Fibroblast of lung (primary cell): ENCODE measurements around the gene SMG6. TPM values are rescaled to one million over a fixed set of nuclear protein-coding genes. Genes with fewer than 3 reads are reported as not detected.
"Not testable (repeated sequence)": the region's sequence is repeated elsewhere in the genome, so short reads cannot be mapped to it uniquely, and the experiment has no call there.

ENCODE experiments used
- DNase-seq, 2 donors: peaks; one replicate each; pipeline versions ENCODE4 v3.0.0 to v3.0.0-alpha.2; 2010; ENCODE audit warnings: low read depth in 2 of 2
- H2AFZ ChIP-seq: 2 replicates; pipeline ENCODE4 v1.5.1; 2012; ENCODE audit warnings: low read length, control low read depth, inconsistent platforms
- H3K27ac ChIP-seq: 2 replicates; pipeline ENCODE4 v1.5.1; 2011; ENCODE audit warnings: low read length, control low read depth; ENCODE audit not compliant: insufficient read depth
- H3K27me3 ChIP-seq: 2 replicates; pipeline ENCODE4 v1.5.1; 2011; ENCODE audit warnings: mild to moderate bottlenecking, low read length; ENCODE audit not compliant: control insufficient read depth, insufficient read depth
- H3K36me3 ChIP-seq: 2 replicates; pipeline ENCODE4 v1.5.1; 2011; ENCODE audit warnings: low read length; ENCODE audit not compliant: control insufficient read depth, insufficient read depth
- H3K4me1 ChIP-seq: 2 replicates; pipeline ENCODE4 v1.5.1; 2011; ENCODE audit warnings: low read length; ENCODE audit not compliant: control insufficient read depth, insufficient read depth; ENCODE audit errors: extremely low read depth
- H3K4me2 ChIP-seq: 2 replicates; pipeline ENCODE4 v1.5.1; 2011; ENCODE audit warnings: low read length, control low read depth; ENCODE audit not compliant: insufficient read depth; ENCODE audit errors: extremely low read depth
- H3K4me3 ChIP-seq, 4 experiments: fragments of 200-600 bp in 1 of 4; sonication (generic) in 1 of 4; replicated peaks in 1 of 4; 2 replicates each; pipeline ENCODE4 v1.5.1; 2011 to 2016; ENCODE audit warnings: low read length in 4 of 4, low read depth in 3 of 4, mild to moderate bottlenecking in 3 of 4, control low read depth in 2 of 4, inconsistent platforms in 1 of 4, mixed read lengths in 1 of 4; ENCODE audit not compliant: insufficient read depth in 1 of 4; ENCODE audit errors: control extremely low read depth in 1 of 4
- H3K79me2 ChIP-seq: 2 replicates; pipeline ENCODE4 v1.5.1; 2012; ENCODE audit warnings: mild to moderate bottlenecking, low read length, inconsistent platforms; ENCODE audit not compliant: control insufficient read depth, insufficient read depth
- H3K9ac ChIP-seq: 2 replicates; pipeline ENCODE4 v1.5.1; 2011; ENCODE audit warnings: mild to moderate bottlenecking, low read length, control low read depth; ENCODE audit not compliant: insufficient read depth
- H3K9me3 ChIP-seq: 2 replicates; pipeline ENCODE4 v1.5.1; 2012; ENCODE audit warnings: low read depth, low read length; ENCODE audit not compliant: control insufficient read depth, insufficient read depth
- H4K20me1 ChIP-seq: 2 replicates; pipeline ENCODE4 v1.5.1; 2011; ENCODE audit warnings: low read length; ENCODE audit not compliant: control insufficient read depth, insufficient read depth; ENCODE audit errors: extremely low read depth
- EZH2 ChIP-seq: IDR thresholded peaks from 2 replicates; pipeline ENCODE4 v1.5.1; 2012; ENCODE audit warnings: low read length, control low read depth, mild to moderate bottlenecking; ENCODE audit errors: missing control alignments
- polyA plus RNA-seq, 2 donors: library from polyadenylated mRNA; depleted of rRNA in 1 of 2; stranded (reverse) in 1 of 2; unstranded in 1 of 2; fragments of >200 nt; gene quantifications; 2 replicates each; pipeline ENCODE4 v1.2.1, GENCODE V29; 2011 to 2012; ENCODE audit warnings: missing spikeins in 1 of 2
- total RNA-seq: library from RNA; depleted of rRNA; stranded (reverse); fragments of >200 nt; gene quantifications from 2 replicates; pipeline ENCODE4 v1.2.1, GENCODE V29; 2014
- TF ChIP-seq, protein P1 (sequence below), 2 donors: IDR thresholded peaks in 1 of 2; conservative IDR thresholded peaks in 1 of 2; 1 replicate in 1 of 2; 2 replicates in 1 of 2; pipeline ENCODE4 v1.5.1; 2011 to 2012; ENCODE audit warnings: low read length in 2 of 2, control low read depth in 1 of 2, inconsistent platforms in 1 of 2, low read depth in 1 of 2, mild to moderate bottlenecking in 1 of 2

SMG6 gene
- total and polyA plus RNA-seq, 2 donors (not counting 1 experiment from before 2014, with no cell fraction given) = 14.7 to 29.9 TPM

DNA sequence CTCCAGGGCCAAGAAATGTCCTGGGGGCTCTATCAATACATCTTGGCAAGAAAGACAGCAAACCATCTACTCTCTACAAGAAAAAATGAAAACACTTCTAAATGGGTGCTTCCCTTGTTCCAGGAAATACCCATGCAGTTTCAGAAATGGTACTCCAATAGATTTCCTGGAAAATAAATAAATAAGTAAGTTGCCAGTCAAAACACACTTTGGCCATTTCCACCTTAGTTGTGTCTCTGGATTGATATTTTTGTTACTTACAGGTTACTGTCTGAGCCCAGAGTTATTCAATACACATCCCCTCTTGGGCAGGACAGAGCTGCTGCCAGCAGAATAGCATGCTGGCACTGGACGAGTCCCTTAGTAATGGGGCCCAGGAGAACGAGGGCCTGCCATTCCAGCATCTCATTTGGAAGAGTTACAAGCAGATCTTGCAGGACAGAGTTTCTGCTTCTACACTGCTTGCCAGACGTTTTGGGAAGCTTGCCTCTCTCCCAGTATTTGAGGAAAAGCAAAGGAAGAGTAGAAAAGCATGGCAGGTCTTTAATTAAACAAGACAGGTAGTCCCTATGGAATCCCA lies 100.5 kb downstream of the SMG6 start:
- H3K4me3 ChIP-seq = no peak overlapping the region
- H3K4me2 ChIP-seq = no peak overlapping the region
- no peaks in the 10 kb centered on the region for H3K79me2 ChIP-seq
- H4K20me1 ChIP-seq = no peaks in the 10 kb centered on the region
- no peaks in the 10 kb centered on the region for H3K36me3 ChIP-seq
- TF ChIP-seq, protein P1, sequence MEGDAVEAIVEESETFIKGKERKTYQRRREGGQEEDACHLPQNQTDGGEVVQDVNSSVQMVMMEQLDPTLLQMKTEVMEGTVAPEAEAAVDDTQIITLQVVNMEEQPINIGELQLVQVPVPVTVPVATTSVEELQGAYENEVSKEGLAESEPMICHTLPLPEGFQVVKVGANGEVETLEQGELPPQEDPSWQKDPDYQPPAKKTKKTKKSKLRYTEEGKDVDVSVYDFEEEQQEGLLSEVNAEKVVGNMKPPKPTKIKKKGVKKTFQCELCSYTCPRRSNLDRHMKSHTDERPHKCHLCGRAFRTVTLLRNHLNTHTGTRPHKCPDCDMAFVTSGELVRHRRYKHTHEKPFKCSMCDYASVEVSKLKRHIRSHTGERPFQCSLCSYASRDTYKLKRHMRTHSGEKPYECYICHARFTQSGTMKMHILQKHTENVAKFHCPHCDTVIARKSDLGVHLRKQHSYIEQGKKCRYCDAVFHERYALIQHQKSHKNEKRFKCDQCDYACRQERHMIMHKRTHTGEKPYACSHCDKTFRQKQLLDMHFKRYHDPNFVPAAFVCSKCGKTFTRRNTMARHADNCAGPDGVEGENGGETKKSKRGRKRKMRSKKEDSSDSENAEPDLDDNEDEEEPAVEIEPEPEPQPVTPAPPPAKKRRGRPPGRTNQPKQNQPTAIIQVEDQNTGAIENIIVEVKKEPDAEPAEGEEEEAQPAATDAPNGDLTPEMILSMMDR (conservative IDR thresholded peaks at IDR 0.05 in 1 of 2, IDR thresholded peaks at IDR 0.05 in 1 of 2; ENCODE audit: low read depth in 1 of 2, low read length in 2 of 2) = no peak
- TF ChIP-seq EZH2 = no peak
- no peaks in the 10 kb centered on the region for H3K9me3 ChIP-seq
- no peak overlapping the region for H3K27ac ChIP-seq
- H3K4me1 ChIP-seq = no peaks in the 10 kb centered on the region
- no peak for DNase-seq
- H2AFZ ChIP-seq = no peak overlapping the region
- H3K9ac ChIP-seq = no peak overlapping the region
- H3K27me3 ChIP-seq = no peaks in the 10 kb centered on the region

DNA sequence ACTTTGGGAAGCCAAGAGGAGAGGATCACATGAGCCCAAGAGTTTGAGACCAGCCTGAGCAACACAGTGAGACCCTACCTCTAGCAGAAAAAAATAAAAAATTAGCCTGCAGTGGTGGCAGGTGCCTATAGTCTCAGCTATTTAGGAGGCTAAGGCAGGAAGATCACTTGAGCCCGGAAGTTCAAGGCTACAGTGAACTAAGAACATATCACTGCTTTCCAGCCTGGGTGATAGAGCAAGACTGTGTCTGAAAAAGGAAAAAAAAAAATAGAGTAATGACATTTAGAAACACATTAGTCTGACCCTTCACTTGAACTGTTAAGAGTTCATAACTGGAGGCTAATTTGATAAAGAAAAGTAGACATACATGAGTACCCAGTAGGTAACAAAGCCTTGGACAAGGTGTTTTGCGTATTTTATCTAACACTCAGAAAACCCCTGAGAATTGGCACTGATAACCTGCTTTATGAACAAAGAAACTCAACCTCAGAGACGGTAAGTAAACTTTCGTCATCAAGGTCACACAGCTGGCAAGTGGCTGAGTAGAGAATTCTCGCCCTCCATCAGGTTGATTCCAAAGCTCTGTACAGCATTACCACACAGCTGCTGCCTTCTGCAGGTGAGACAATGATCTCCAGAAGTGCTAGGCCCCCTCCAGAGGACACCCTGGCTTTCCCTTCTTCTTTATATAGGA lies 101.1 kb downstream of the SMG6 start:
- TF ChIP-seq, protein P1 (conservative IDR thresholded peaks at IDR 0.05 in 1 of 2, IDR thresholded peaks at IDR 0.05 in 1 of 2; ENCODE audit: low read depth in 1 of 2, low read length in 2 of 2) = no peak
- TF ChIP-seq EZH2 = no peak
- H3K4me1 ChIP-seq = no peaks in the 10 kb centered on the region

DNA sequence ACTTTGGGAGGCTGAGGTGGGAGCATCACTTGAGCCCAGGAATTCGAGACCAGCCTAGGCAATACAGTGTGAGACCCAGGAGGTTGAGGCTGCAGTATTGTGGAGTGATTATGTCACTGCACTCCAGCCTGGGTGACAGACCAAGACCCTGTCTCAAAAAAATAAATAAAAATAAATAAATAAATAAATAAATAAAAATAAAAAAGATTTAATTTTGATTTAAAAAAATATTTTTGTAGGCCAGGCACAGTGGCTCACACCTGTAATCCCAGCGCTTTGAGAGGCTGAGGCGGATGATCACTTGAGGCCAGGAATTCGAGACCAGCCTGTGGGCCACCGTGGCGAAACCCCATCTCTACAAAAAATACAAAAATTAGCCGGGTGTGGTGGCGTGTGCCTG lies 104.2 kb downstream of the SMG6 start:
- H3K4me2 ChIP-seq, H3K9me3 ChIP-seq, H3K27me3 ChIP-seq, H3K9ac ChIP-seq, H4K20me1 ChIP-seq, H3K79me2 ChIP-seq, H3K27ac ChIP-seq, H3K4me1 ChIP-seq, H3K4me3 ChIP-seq, DNase-seq, H3K36me3 ChIP-seq, H2AFZ ChIP-seq: not testable (repeated sequence)

More for the DNA sequence above, 101.1 kb downstream of the SMG6 start:
- H4K20me1 ChIP-seq = no peaks in the 10 kb centered on the region
- DNase-seq = no peak
- H3K9me3 ChIP-seq = no peaks in the 10 kb centered on the region
- H3K4me3 ChIP-seq = no peak overlapping the region
- H3K79me2 ChIP-seq = no peaks in the 10 kb centered on the region
- H3K9ac ChIP-seq = no peak overlapping the region
- H3K36me3 ChIP-seq = no peaks in the 10 kb centered on the region
- no peak overlapping the region for H3K4me2 ChIP-seq
- H3K27ac ChIP-seq = no peak overlapping the region
- H3K27me3 ChIP-seq = no peaks in the 10 kb centered on the region
- no peak overlapping the region for H2AFZ ChIP-seq
